B cell (primary cell): ENCODE results near the gene GSG1L.

Source experiments
- CTCF ChIP-seq: fragments of 200-600 bp; IDR thresholded peaks from one replicate; pipeline ENCODE4 v1.8.0; 2022; ENCODE audit warnings: antibody characterized with exemption, mild to moderate bottlenecking
- EZH2 ChIP-seq: IDR thresholded peaks from 2 replicates; pipeline ENCODE4 v1.6.1; 2012; ENCODE audit warnings: borderline replicate concordance, low read depth, mild to moderate bottlenecking, moderate library complexity, low read length; ENCODE audit not compliant: insufficient read depth, poor library complexity, severe bottlenecking

GRCh38 chr16:28067604-28068379 is 4.3 kb upstream of the GSG1L start:
- no peak for TF ChIP-seq CTCF
- no peak for TF ChIP-seq EZH2
